H1 (cell line): ENCODE results near the gene TNP2. TPM values are rescaled to one million over a fixed set of nuclear protein-coding genes. Genes with fewer than 3 reads are reported as not detected.

Experiments
- CTCF ChIA-PET: fragments of 300-600 bp; sonication (Branson Sonifier 250); formaldehyde crosslinking; loops from one replicate; lab custom pipeline; 2021; ENCODE audit not compliant: partially characterized antibody; lab: Charles Lee
- POLR2A ChIA-PET: fragments of 300-600 bp; sonication (Branson Sonifier 250); formaldehyde crosslinking; loops from one replicate; lab custom pipeline; 2021; ENCODE audit warnings: inconsistent platforms; ENCODE audit not compliant: partially characterized antibody; lab: Charles Lee
- DNase-seq, 2 experiments: peaks; one replicate each; pipeline versions ENCODE4 v3.0.0 to v3.0.0-alpha.2; 2010 to 2022; ENCODE audit warnings: low spot score in 2 of 2, low read depth in 1 of 2, mixed read lengths in 1 of 2
- FAIRE-seq: peaks from 2 replicates; lab custom pipeline; 2011; peaks lifted over from hg19 to GRCh38; lab: Jason Lieb, UNC
- H2AFZ ChIP-seq: 2 replicates; pipeline ENCODE4 v1.8.1; 2012; ENCODE audit warnings: low read length, inconsistent platforms
- H2AK5ac ChIP-seq: 2 replicates; pipeline ENCODE4 v1.6.1; 2013; ENCODE audit warnings: low read depth, low read length
- H2BK120ac ChIP-seq: replicated peaks from 2 replicates; pipeline ENCODE3; 2013; ENCODE audit warnings: low read depth, low read length, inconsistent platforms
- H2BK12ac ChIP-seq: 2 replicates; pipeline ENCODE4 v1.6.1; 2013; ENCODE audit warnings: low read depth, low read length
- H2BK15ac ChIP-seq: 2 replicates; pipeline ENCODE4 v1.6.1; 2013; ENCODE audit warnings: low read length
- H2BK20ac ChIP-seq: 2 replicates; pipeline ENCODE4 v1.6.1; 2013; ENCODE audit warnings: low read length
- H2BK5ac ChIP-seq: 2 replicates; pipeline ENCODE4 v1.6.1; 2013; ENCODE audit warnings: low read depth, low read length
- H3K14ac ChIP-seq: 2 replicates; pipeline ENCODE4 v1.6.1; 2013; ENCODE audit warnings: inconsistent platforms; ENCODE audit not compliant: insufficient read length
- H3K18ac ChIP-seq: 2 replicates; pipeline ENCODE4 v1.6.1; 2013; ENCODE audit warnings: low read length; ENCODE audit errors: extremely low read depth
- H3K23ac ChIP-seq: 2 replicates; pipeline ENCODE4 v1.6.1; 2013; ENCODE audit warnings: inconsistent platforms; ENCODE audit not compliant: insufficient read length
- H3K23me2 ChIP-seq: 2 replicates; pipeline ENCODE4 v1.6.1; 2013; ENCODE audit warnings: low read depth, low read length
- H3K27ac ChIP-seq: 2 replicates; pipeline ENCODE4 v1.6.1; 2011; ENCODE audit warnings: low read depth, low read length, inconsistent platforms
- H3K27me3 ChIP-seq, 4 experiments: replicated peaks in 1 of 4; 1 replicate in 1 of 4; 2 replicates in 3 of 4; pipeline versions ENCODE4 v1.6.1 to v1.8.1; 2011 to 2013; ENCODE audit warnings: low read length in 3 of 4, mild to moderate bottlenecking in 3 of 4, inconsistent platforms in 2 of 4, mixed read lengths in 2 of 4, moderate library complexity in 1 of 4; ENCODE audit not compliant: control insufficient read depth in 3 of 4, insufficient read depth in 3 of 4; ENCODE audit errors: extremely low read depth in 1 of 4
- H3K36me3 ChIP-seq, 4 experiments: 2 replicates each; pipeline versions ENCODE4 v1.6.1 to v1.8.1; 2011 to 2013; ENCODE audit warnings: mild to moderate bottlenecking in 4 of 4, low read length in 3 of 4, moderate library complexity in 2 of 4, control low read depth in 1 of 4, inconsistent platforms in 1 of 4; ENCODE audit not compliant: insufficient read depth in 4 of 4, control insufficient read depth in 2 of 4
- H3K4ac ChIP-seq: replicated peaks from 2 replicates; pipeline ENCODE3; 2013; ENCODE audit warnings: low read length, low read depth, mixed read lengths, inconsistent platforms; ENCODE audit not compliant: insufficient read length
- H3K4me1 ChIP-seq, 4 experiments: replicated peaks in 1 of 4; 1 replicate in 1 of 4; 2 replicates in 3 of 4; pipeline versions ENCODE4 v1.6.1 to v1.8.1; 2011 to 2013; ENCODE audit warnings: low read length in 3 of 4, inconsistent platforms in 2 of 4, mixed read lengths in 1 of 4; ENCODE audit not compliant: insufficient read depth in 4 of 4, control insufficient read depth in 3 of 4
- H3K4me2 ChIP-seq, 2 experiments: 2 replicates each; pipeline versions ENCODE4 v1.6.1 to v1.8.1; 2011 to 2013; ENCODE audit warnings: low read depth in 2 of 2, low read length in 2 of 2, control low read depth in 1 of 2, inconsistent platforms in 1 of 2, mild to moderate bottlenecking in 1 of 2; ENCODE audit not compliant: insufficient read depth in 1 of 2
- H3K4me3 ChIP-seq, 4 experiments: fragments of 200-600, 300-600 bp in 1 of 4; sonication (generic), shearing (Covaris generic), sonication (Bioruptor Twin) in 1 of 4; 2 replicates each; pipeline versions ENCODE4 v1.5.1 to v1.8.1; 2011 to 2016; ENCODE audit warnings: low read length in 4 of 4, low read depth in 3 of 4, control low read depth in 2 of 4, inconsistent platforms in 2 of 4, mild to moderate bottlenecking in 2 of 4, mixed read lengths in 1 of 4, moderate library complexity in 1 of 4; ENCODE audit not compliant: insufficient read depth in 2 of 4; ENCODE audit errors: extremely low read depth in 1 of 4
- H3K56ac ChIP-seq: replicated peaks from 2 replicates; pipeline ENCODE3; 2013; ENCODE audit warnings: low read depth, mild to moderate bottlenecking, mixed read lengths, low read length, inconsistent platforms; ENCODE audit not compliant: insufficient read length
- H3K79me1 ChIP-seq: 2 replicates; pipeline ENCODE4 v1.6.1; 2013; ENCODE audit warnings: low read depth, low read length, control low read depth
- H3K79me2 ChIP-seq, 2 experiments: 2 replicates each; pipeline versions ENCODE4 v1.6.1 to v1.8.1; 2012 to 2013; ENCODE audit warnings: low read length in 2 of 2, mild to moderate bottlenecking in 2 of 2, inconsistent platforms in 1 of 2; ENCODE audit not compliant: insufficient read depth in 2 of 2, control insufficient read depth in 1 of 2
- H3K9ac ChIP-seq, 4 experiments: replicated peaks in 1 of 4; 1 replicate in 1 of 4; 2 replicates in 3 of 4; pipeline versions ENCODE4 v1.6.1 to v1.8.1; 2011 to 2013; ENCODE audit warnings: low read depth in 3 of 4, low read length in 3 of 4, control low read depth in 2 of 4, mild to moderate bottlenecking in 2 of 4, moderate library complexity in 2 of 4, inconsistent platforms in 1 of 4; ENCODE audit errors: extremely low read depth in 1 of 4
- H3K9me3 ChIP-seq, 2 experiments: 2 replicates each; pipeline versions ENCODE4 v1.6.1 to v1.8.1; 2012 to 2013; ENCODE audit warnings: mild to moderate bottlenecking in 2 of 2, moderate library complexity in 2 of 2, control low read depth in 1 of 2, inconsistent platforms in 1 of 2, low read depth in 1 of 2, low read length in 1 of 2, mixed read lengths in 1 of 2; ENCODE audit not compliant: insufficient read depth in 2 of 2
- H4K20me1 ChIP-seq, 2 experiments: replicated peaks in 1 of 2; 2 replicates each; pipeline versions ENCODE3 to v1.8.1; 2011 to 2013; ENCODE audit warnings: inconsistent platforms in 2 of 2, low read length in 2 of 2, mild to moderate bottlenecking in 1 of 2; ENCODE audit not compliant: insufficient read depth in 2 of 2, control insufficient read depth in 1 of 2
- H4K5ac ChIP-seq: 2 replicates; pipeline ENCODE4 v1.6.1; 2013; ENCODE audit warnings: low read length, low read depth, mixed read lengths, inconsistent platforms; ENCODE audit not compliant: insufficient read length
- H4K8ac ChIP-seq: 2 replicates; pipeline ENCODE4 v1.8.0; 2013; ENCODE audit warnings: mild to moderate bottlenecking, moderate library complexity, low read length, inconsistent platforms; ENCODE audit not compliant: insufficient read depth; ENCODE audit errors: extremely low read depth
- H4K91ac ChIP-seq: replicated peaks from 2 replicates; pipeline ENCODE3; 2013; ENCODE audit warnings: low read length, mixed read lengths, inconsistent platforms; ENCODE audit not compliant: insufficient read length
- BRCA1 ChIP-seq: IDR thresholded peaks from 2 replicates; pipeline ENCODE4 v1.6.1; 2012; ENCODE audit warnings: low read depth, low read length, improper control_type of control experiment
- CHD1 ChIP-seq: IDR thresholded peaks from 2 replicates; pipeline ENCODE4 v1.6.1; 2012; ENCODE audit warnings: low read depth, low read length, improper control_type of control experiment
- JUN ChIP-seq: IDR thresholded peaks from 2 replicates; pipeline ENCODE4 v1.6.1; 2011; ENCODE audit warnings: low read depth, mild to moderate bottlenecking, improper control_type of control experiment, low read length
- KDM1A ChIP-seq: fragments of 200-600, 300-600 bp; sonication (generic); IDR thresholded peaks from 2 replicates; pipeline ENCODE4 v1.7.1; 2016; ENCODE audit warnings: mild to moderate bottlenecking, low read length, borderline replicate concordance
- KDM5A ChIP-seq: fragments of 200-600 bp; IDR thresholded peaks from 2 replicates; pipeline ENCODE4 v1.7.1; 2012; ENCODE audit warnings: mild to moderate bottlenecking, low read length, inconsistent platforms, mixed read lengths
- SIRT6 ChIP-seq: IDR thresholded peaks from one replicate; pipeline ENCODE4 v1.7.1; 2012; ENCODE audit warnings: low read length, inconsistent platforms
- SP4 ChIP-seq: IDR thresholded peaks from 2 replicates; pipeline ENCODE4 v1.6.1; 2012; ENCODE audit warnings: low read length, inconsistent platforms
- TAF7 ChIP-seq: optimal IDR thresholded peaks from 2 replicates; pipeline ENCODE3; 2011; ENCODE audit warnings: low read depth, mild to moderate bottlenecking, inconsistent platforms, low read length, moderate library complexity, borderline replicate concordance
- YY1 ChIP-seq: IDR thresholded peaks from 2 replicates; pipeline ENCODE4 v1.6.1; 2011; ENCODE audit warnings: low read depth, mild to moderate bottlenecking, low read length
- WGBS, 2 experiments: shearing (Covaris generic) in 1 of 2; methylation state at CpG; one replicate each; pipeline versions ENCODE4 v1.1.6 to v1.1.7; 2013 to 2015; ENCODE audit warnings: low lambda C conversion rate in 2 of 2, mixed read lengths in 2 of 2, inconsistent platforms in 1 of 2, low coverage in 1 of 2, missing lambda C conversion rate in 1 of 2; ENCODE audit not compliant: insufficient replicate concordance in 2 of 2, insufficient coverage in 1 of 2, insufficient read length in 1 of 2; ENCODE audit errors: extremely low coverage in 1 of 2, missing lambda C conversion rate in 1 of 2; 5-methylcytosine and 5-hydroxymethylcytosine counted together
- polyA plus RNA-seq, 7 experiments: library from polyadenylated mRNA; depleted of rRNA in 3 of 7; stranded (reverse) in 5 of 7; unstranded in 2 of 7; fragments of >200 nt in 5 of 7; fragments of 200-250 nt in 2 of 7; gene quantifications; 1 replicate in 5 of 7; 2 replicates in 1 of 7; 4 replicates in 1 of 7; pipeline versions ENCODE4 v1.2.1 to v1.2.3, GENCODE V29; 2011 to 2013; ENCODE audit warnings: missing spikeins in 2 of 7, mixed read lengths in 2 of 7
- total RNA-seq: library from RNA; stranded (reverse); fragmentation: NEBNext Ultra II Directional; extraction: Animal tissue kit (Norgen Biotek cat#: 25700); gene quantifications from 2 replicates; pipeline ENCODE4 v1.2.1, GENCODE V29; 2021
- TF ChIP-seq, protein P1 (sequence below), 3 experiments: IDR thresholded peaks; 1 replicate in 2 of 3; 2 replicates in 1 of 3; pipeline versions ENCODE4 v1.5.1 to v1.6.1; 2011; ENCODE audit warnings: low read length in 3 of 3, mild to moderate bottlenecking in 3 of 3, inconsistent platforms in 2 of 3, low read depth in 1 of 3, moderate library complexity in 1 of 3; ENCODE audit not compliant: insufficient read depth in 1 of 3; ENCODE audit errors: control extremely low read depth in 1 of 3

Gene TNP2
- total and polyA plus RNA-seq, 2 of the 8 experiments (the other 6 are each of a cell fraction or from before 2014, with no cell fraction given): not detected

DNA sequence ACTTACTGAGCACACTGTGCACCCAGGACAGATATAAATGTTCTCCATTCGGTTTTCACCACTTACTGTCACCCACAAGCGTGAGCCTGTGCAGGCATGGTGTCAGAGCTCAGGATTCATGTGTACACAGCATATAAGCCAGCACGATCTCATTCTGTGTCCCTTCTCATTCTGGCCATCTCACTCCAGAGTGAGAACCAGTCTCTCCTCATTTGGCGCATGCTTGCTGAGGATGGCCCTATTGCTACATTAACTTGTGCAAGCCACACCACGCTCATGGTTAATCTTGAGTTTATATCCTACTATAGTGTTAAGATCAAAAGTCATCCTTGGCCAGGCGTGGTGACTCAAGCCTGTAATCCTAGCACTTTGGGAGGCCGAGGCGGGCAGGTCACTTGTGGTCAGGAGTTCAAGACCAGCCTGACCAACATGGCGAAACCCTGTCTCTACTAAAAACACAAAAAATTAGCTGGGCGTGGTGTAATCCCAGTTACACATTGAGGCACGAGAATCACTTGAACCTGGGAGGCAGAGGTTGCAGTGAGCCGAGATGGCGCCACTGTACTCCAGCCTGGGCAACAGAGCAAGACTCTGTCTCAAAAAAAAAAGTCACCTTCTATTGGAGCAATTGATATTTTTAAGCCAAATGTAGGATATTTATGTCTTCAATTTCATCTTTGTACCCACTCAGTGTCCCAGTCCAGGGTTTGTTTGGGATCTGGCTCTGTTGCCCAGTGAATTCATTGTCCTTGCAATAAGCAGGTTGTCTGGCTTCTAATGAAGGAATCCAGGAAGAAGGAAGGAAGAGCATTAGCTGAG, 34.0 kb downstream of the TNP2 start:
- Histone ChIP-seq H4K5ac (no peak overlapping the region), H2AK5ac (0 out of 2 replicates have a peak overlapping the region, but pooled peaks have one; percentile 86), H3K23ac (no peak overlapping the region), H3K79me2 (no peaks in the 10 kb centered on the region), H3K23me2 (no peaks in the 10 kb centered on the region), H3K9ac (no peak overlapping the region), H3K27ac (no peak overlapping the region), H3K79me1 (no peaks in the 10 kb centered on the region), H2BK20ac (peak overlapping the region; percentile 61; the same call in 1 of the 2 replicates), H3K4me2 (no peak overlapping the region), H4K20me1 (no peaks in the 10 kb centered on the region), H2BK120ac (no peak overlapping the region), H2AFZ (no peak overlapping the region), H3K9me3 (0 out of 4 replicates have a peak, but pooled peaks cover 0 to 3% of the 10 kb centered on the region in 2 experiments), H3K14ac (no peak overlapping the region), H3K56ac (no peak overlapping the region), H3K4me3 (no peak overlapping the region), H3K18ac (no peak overlapping the region), H2BK15ac (0 out of 2 replicates have a peak overlapping the region, but pooled peaks have one; percentile 72), H4K91ac (no peak overlapping the region), H3K4me1 (peaks cover 0 to 4% (median 1%) of the 10 kb centered on the region in 4 experiments; a peak in 3 of 7 replicates), H2BK12ac (peak overlapping the region; percentile 60; the same call in 1 of the 2 replicates), H4K8ac (no peak overlapping the region), H3K36me3 (no peaks in the 10 kb centered on the region), H3K4ac (peak overlapping the region; percentile 5), H3K27me3 (no peaks in the 10 kb centered on the region), H2BK5ac (no peak overlapping the region)
- WGBS, 2 experiments: 88% methylated on average over 13 of the region's 13 CpGs; no CpG with 5 or more reads in 1 of the 2 experiments
- DNase-seq: no peak
- POLR2A ChIA-PET: interaction anchor here (0.9 to 3.6 kb wide), 2 partner anchors 14 to 20 kb away, joined by 4 to 15 read pairs; partner anchors contain the start of gene SOCS1
- FAIRE-seq: no peak
- CTCF ChIA-PET: interaction anchor here (0.9 to 1.4 kb wide), 3 partner anchors 121 to 152 kb away, joined by 3 read pairs; no protein-coding TSS in a partner anchor
- no peak for TF ChIP-seq YY1
- no peak for TF ChIP-seq JUN
- no peak for TF ChIP-seq CHD1
- no peak for TF ChIP-seq BRCA1
- TF ChIP-seq TAF7: no peak
- no peak for TF ChIP-seq KDM1A
- TF ChIP-seq SIRT6: no peak
- TF ChIP-seq, protein P1, sequence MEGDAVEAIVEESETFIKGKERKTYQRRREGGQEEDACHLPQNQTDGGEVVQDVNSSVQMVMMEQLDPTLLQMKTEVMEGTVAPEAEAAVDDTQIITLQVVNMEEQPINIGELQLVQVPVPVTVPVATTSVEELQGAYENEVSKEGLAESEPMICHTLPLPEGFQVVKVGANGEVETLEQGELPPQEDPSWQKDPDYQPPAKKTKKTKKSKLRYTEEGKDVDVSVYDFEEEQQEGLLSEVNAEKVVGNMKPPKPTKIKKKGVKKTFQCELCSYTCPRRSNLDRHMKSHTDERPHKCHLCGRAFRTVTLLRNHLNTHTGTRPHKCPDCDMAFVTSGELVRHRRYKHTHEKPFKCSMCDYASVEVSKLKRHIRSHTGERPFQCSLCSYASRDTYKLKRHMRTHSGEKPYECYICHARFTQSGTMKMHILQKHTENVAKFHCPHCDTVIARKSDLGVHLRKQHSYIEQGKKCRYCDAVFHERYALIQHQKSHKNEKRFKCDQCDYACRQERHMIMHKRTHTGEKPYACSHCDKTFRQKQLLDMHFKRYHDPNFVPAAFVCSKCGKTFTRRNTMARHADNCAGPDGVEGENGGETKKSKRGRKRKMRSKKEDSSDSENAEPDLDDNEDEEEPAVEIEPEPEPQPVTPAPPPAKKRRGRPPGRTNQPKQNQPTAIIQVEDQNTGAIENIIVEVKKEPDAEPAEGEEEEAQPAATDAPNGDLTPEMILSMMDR (IDR thresholded peaks at IDR 0.05; ENCODE audit: control extremely low read depth in 1 of 3, insufficient read depth in 1 of 3, low read depth in 1 of 3, low read length in 3 of 3): no peak
- no peak for TF ChIP-seq SP4
- TF ChIP-seq KDM5A: no peak
